Natural killer cell (primary cell): ENCODE results near the gene CAMTA1. TPM values are rescaled to one million over a fixed set of nuclear protein-coding genes. Genes with fewer than 3 reads are reported as not detected.

Source experiments
- ATAC-seq, 3 donors: fragments of 150-1000 bp in 2 of 3; fragments of 200-7000 bp in 1 of 3; cut with Tn5 transposase; 1 replicate in 1 of 3; 2 replicates in 2 of 3; pipeline ENCODE4 v1.10.0; 2021; ENCODE audit warnings: mild to moderate bottlenecking in 2 of 3, moderate library complexity in 2 of 3
- DNase-seq, 2 donors: peaks; one replicate each; pipeline versions ENCODE4 v3.0.0 to v3.0.0-alpha.2; 2013 to 2021; ENCODE audit warnings: mixed read lengths in 1 of 2
- H3K27ac ChIP-seq: one replicate; pipeline ENCODE4 v1.5.1; 2013; ENCODE audit warnings: mild to moderate bottlenecking, low read length
- H3K27me3 ChIP-seq: one replicate; pipeline ENCODE4 v1.6.1; 2013; ENCODE audit warnings: low read length; ENCODE audit not compliant: control insufficient read depth, insufficient read depth
- H3K36me3 ChIP-seq: one replicate; pipeline ENCODE4 v1.6.1; 2013; ENCODE audit warnings: low read length; ENCODE audit not compliant: control insufficient read depth, insufficient read depth
- H3K4me1 ChIP-seq: one replicate; pipeline ENCODE4 v1.6.1; 2013; ENCODE audit warnings: low read length; ENCODE audit not compliant: control insufficient read depth, insufficient read depth
- H3K4me3 ChIP-seq: one replicate; pipeline ENCODE4 v1.5.1; 2013; ENCODE audit warnings: low read length
- H3K9me3 ChIP-seq: one replicate; pipeline ENCODE4 v1.6.1; 2013; ENCODE audit warnings: low read length; ENCODE audit not compliant: control insufficient read depth, insufficient read depth
- H3K27ac Mint-ChIP-seq, 2 donors: one replicate each; pipeline ENCODE4 v1.8.0; 2022; ENCODE audit warnings: mild to moderate bottlenecking in 2 of 2, mixed read lengths in 2 of 2, moderate library complexity in 1 of 2
- H3K27me3 Mint-ChIP-seq, 2 donors: one replicate each; pipeline ENCODE4 v1.8.0; 2022; ENCODE audit warnings: low read depth in 2 of 2, mixed read lengths in 2 of 2
- H3K36me3 Mint-ChIP-seq: one replicate; pipeline ENCODE4 v1.8.0; 2022; ENCODE audit warnings: mixed read lengths
- H3K4me1 Mint-ChIP-seq, 2 donors: one replicate each; pipeline ENCODE4 v1.8.0; 2022; ENCODE audit warnings: mixed read lengths in 2 of 2
- H3K4me3 Mint-ChIP-seq: one replicate; pipeline ENCODE4 v1.8.0; 2022; ENCODE audit warnings: mild to moderate bottlenecking, moderate library complexity, mixed read lengths
- H3K9me3 Mint-ChIP-seq, 2 donors: one replicate each; pipeline ENCODE4 v1.8.0; 2022; ENCODE audit warnings: mixed read lengths in 2 of 2
- WGBS: methylation state at CpG from one replicate; pipeline ENCODE4 v1.1.7; 2013; ENCODE audit warnings: missing lambda C conversion rate; ENCODE audit not compliant: insufficient coverage; 5-methylcytosine and 5-hydroxymethylcytosine counted together
- intact Hi-C: fragments of 100-400 bp; cut with micrococcal nuclease; formaldehyde crosslinking; loops from one replicate; pipeline ENCODE4 v1.14.2; 2022
- total RNA-seq, 4 donors: library from RNA; stranded (reverse); fragments of 120-200 nt in 1 of 4; gene quantifications; one replicate each; pipeline versions ENCODE4 v1.2.3 to v1.2.4, GENCODE V29; 2013 to 2022
- TF ChIP-seq, protein P1 (sequence below): fragments of 200-600 bp; IDR thresholded peaks from one replicate; pipeline ENCODE4 v1.8.0; 2022; ENCODE audit warnings: antibody characterized with exemption

CAMTA1 gene
- total RNA-seq, 3 donors from 2014 or later (not counting 1 experiment from before 2014, with no cell fraction given), result 40.6 to 53.3 (median 44.9) TPM

DNA sequence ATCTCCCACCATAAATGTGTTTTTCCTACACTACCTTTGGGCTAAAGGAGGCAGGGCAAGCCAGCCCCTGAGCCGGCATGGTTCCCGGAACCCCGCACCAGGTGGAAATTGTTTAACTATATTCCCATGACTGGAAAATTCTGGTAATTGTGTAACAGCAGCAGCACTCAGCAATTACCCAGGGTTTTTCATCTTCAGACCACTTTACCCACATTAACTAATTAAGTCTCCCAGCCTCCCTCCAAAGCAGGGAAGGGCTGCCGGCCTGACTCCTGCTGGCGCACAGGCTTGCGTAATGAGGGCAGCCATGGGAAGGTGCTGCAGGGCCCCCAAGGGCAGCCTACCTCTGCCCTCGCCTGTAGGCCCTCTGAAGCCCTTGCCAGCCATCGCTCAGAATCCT lies 845.1 kb downstream of the CAMTA1 start:
- Mint-ChIP-seq H3K27me3 (peaks cover 23 to 26% of the 10 kb centered on the region in 2 donors), H3K9me3 (no peaks in the 10 kb centered on the region), H3K4me3 (no peak overlapping the region), H3K4me1 (no peaks in the 10 kb centered on the region), H3K27ac (no peak overlapping the region), H3K36me3 (no peaks in the 10 kb centered on the region)
- no peak for DNase-seq
- 79% methylated on average over 8 of the region's 8 CpGs for WGBS
- no peaks in the 10 kb centered on the region for H3K27me3 ChIP-seq
- no peak overlapping the region for H3K27ac ChIP-seq
- no peaks in the 10 kb centered on the region for H3K9me3 ChIP-seq
- TF ChIP-seq, protein P1, sequence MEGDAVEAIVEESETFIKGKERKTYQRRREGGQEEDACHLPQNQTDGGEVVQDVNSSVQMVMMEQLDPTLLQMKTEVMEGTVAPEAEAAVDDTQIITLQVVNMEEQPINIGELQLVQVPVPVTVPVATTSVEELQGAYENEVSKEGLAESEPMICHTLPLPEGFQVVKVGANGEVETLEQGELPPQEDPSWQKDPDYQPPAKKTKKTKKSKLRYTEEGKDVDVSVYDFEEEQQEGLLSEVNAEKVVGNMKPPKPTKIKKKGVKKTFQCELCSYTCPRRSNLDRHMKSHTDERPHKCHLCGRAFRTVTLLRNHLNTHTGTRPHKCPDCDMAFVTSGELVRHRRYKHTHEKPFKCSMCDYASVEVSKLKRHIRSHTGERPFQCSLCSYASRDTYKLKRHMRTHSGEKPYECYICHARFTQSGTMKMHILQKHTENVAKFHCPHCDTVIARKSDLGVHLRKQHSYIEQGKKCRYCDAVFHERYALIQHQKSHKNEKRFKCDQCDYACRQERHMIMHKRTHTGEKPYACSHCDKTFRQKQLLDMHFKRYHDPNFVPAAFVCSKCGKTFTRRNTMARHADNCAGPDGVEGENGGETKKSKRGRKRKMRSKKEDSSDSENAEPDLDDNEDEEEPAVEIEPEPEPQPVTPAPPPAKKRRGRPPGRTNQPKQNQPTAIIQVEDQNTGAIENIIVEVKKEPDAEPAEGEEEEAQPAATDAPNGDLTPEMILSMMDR, result no peak
- no peak overlapping the region for H3K4me3 ChIP-seq
- no peak for ATAC-seq
- H3K36me3 ChIP-seq, result no peaks in the 10 kb centered on the region
- no peaks in the 10 kb centered on the region for H3K4me1 ChIP-seq
- intact Hi-C loops, result no loop called here

DNA sequence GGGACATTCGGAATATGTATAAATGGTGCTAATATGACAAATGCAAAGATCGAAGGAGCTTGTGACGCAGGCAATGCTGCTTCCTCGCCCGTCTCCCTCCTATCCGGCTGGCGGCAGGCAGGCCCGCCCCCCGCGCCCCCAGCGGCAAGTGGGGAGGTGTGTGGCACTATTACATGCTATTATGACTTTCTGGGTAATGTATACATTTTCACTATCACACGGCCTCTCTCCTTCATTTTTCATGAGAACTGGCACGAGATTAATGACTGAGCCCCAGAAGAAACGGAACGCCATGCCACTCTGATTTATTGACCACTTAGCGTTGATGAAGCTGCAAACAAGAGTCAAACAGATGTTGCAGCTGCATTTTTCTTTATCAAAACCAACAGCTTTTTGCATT lies 846.9 kb downstream of the CAMTA1 start:
- Histone ChIP-seq H3K36me3 (no peaks in the 10 kb centered on the region), H3K27ac (no peak overlapping the region), H3K4me3 (no peak overlapping the region), H3K27me3 (no peaks in the 10 kb centered on the region), H3K9me3 (no peaks in the 10 kb centered on the region), H3K4me1 (no peaks in the 10 kb centered on the region)
- Mint-ChIP-seq H3K4me3 (no peak overlapping the region), H3K27ac (no peak overlapping the region), H3K27me3 (peaks cover 23 to 26% of the 10 kb centered on the region in 2 donors), H3K4me1 (no peaks in the 10 kb centered on the region), H3K9me3 (no peaks in the 10 kb centered on the region), H3K36me3 (no peaks in the 10 kb centered on the region)
- intact Hi-C loops, result no loop called here
- ATAC-seq (no peak), DNase-seq (no peak)
- 6% methylated on average over 16 of the region's 16 CpGs for WGBS
- TF ChIP-seq, protein P1, result no peak

DNA sequence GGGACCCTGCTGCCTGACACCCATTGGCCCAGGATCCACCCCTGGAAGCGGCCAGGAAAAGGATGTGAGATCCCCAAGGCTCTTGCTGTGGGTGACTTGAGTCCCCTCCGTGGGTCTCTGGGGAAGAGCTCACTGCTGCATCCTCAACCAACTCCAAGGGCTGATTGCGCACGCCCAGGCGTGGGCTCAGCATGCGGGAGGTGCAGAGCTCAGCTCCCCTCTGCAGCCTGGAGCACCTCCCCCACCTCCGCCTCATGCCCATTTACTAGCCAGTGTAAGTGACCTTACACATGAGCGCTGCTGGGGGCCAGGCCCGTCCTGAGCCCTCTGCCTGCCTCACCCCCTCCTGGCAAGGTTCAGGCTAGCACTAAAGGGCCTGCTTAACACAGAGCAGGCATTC lies 847.4 kb downstream of the CAMTA1 start:
- Mint-ChIP-seq H3K36me3 (no peaks in the 10 kb centered on the region), H3K9me3 (no peaks in the 10 kb centered on the region), H3K4me3 (no peak overlapping the region), H3K27me3 (peaks cover 19 to 26% of the 10 kb centered on the region in 2 donors), H3K4me1 (no peaks in the 10 kb centered on the region), H3K27ac (no peak overlapping the region)
- TF ChIP-seq, protein P1, result no peak
- Histone ChIP-seq H3K36me3 (no peaks in the 10 kb centered on the region), H3K27ac (no peak overlapping the region), H3K9me3 (no peaks in the 10 kb centered on the region), H3K4me1 (no peaks in the 10 kb centered on the region), H3K27me3 (no peaks in the 10 kb centered on the region), H3K4me3 (no peak overlapping the region)
- 76% methylated on average over 9 of the region's 9 CpGs for WGBS
- ATAC-seq (no peak), DNase-seq (no peak)
- intact Hi-C loops, result no loop called here

DNA sequence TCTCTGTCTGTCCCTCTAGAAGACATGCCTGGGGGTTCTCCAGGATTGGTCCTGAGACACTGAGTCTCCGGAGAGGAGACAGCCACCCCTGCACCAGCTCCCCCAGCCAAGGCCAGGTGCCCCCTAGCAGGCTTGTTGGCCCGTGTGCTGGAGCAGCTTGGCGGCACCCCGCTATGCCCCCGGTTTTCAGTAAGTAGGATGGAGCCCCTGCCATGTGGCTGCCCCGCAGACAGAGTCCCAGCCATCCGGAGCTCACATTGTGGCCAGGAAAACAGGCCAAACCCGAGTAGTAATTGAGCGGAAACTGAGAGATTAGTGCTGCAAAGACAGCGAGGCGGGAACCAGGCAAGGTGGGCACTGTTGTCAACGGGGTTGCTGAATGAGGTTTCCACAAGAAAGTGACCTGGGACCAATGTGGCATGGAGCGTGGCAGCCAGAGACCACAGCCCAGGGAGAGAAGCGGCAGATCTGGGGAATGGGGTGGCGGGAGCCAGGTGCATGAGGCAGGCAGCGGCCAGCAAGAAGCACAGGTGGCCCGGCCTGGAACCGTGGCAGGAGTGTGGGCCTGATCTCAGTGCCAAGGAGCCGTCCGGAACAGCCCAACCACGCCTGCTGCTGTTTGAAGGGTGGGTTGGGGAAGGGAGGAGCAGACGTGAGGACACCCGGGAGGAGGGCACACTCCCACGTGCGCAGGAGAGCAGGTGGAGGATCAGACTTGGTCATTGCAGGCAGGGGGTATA lies 848.4 kb downstream of the CAMTA1 start:
- Mint-ChIP-seq H3K4me1 (no peaks in the 10 kb centered on the region), H3K27ac (no peak overlapping the region), H3K36me3 (no peaks in the 10 kb centered on the region), H3K27me3 (peaks cover 12 to 23% of the 10 kb centered on the region in 2 donors), H3K4me3 (no peak overlapping the region), H3K9me3 (no peaks in the 10 kb centered on the region)
- no peaks in the 10 kb centered on the region for H3K4me1 ChIP-seq
- DNase-seq (no peak), ATAC-seq (no peak)
- no peak overlapping the region for H3K27ac ChIP-seq
- WGBS, result 83% methylated on average over 25 of the region's 25 CpGs
- no peaks in the 10 kb centered on the region for H3K36me3 ChIP-seq
- no peaks in the 10 kb centered on the region for H3K9me3 ChIP-seq
- H3K4me3 ChIP-seq, result no peak overlapping the region
- intact Hi-C loops, result no loop called here
- no peaks in the 10 kb centered on the region for H3K27me3 ChIP-seq
- TF ChIP-seq, protein P1, result no peak
